HG02981 (cell line): ENCODE measurements around the gene PCAT6.
"Not testable (repeated sequence)": the region's sequence is repeated elsewhere in the genome, so short reads cannot be mapped to it uniquely, and the experiment has no call there.

Experiments
- ATAC-seq: cut with Tn5 transposase; IDR thresholded peaks from one replicate; pipeline ENCODE4 v1.9.1; 2021; ENCODE audit warnings: mild to moderate bottlenecking, moderate library complexity; ENCODE audit not compliant: unreplicated experiment

PCAT6 gene

GRCh38 chr1:202810615-202811295, at the start of gene PCAT6:
Gene PCAT6 (plus strand): TSS chr1:202810954.
- ATAC-seq, result peak; percentile 70

- ATAC-seq, result no peak
Measured at GRCh38 chr1:202762019-202762418, 48.7 kb upstream of the PCAT6 start.

GRCh38 chr1:202765721-202766120, 45.0 kb upstream of the PCAT6 start:
- ATAC-seq, result no peak

- ATAC-seq, result no peak
Measured at GRCh38 chr1:202770135-202770534, 40.6 kb upstream of the PCAT6 start.

- ATAC-seq, result no peak
Measured at GRCh38 chr1:202781180-202781579, 29.6 kb upstream of the PCAT6 start.

- no peak for ATAC-seq
Measured at GRCh38 chr1:202786804-202787203, 23.9 kb upstream of the PCAT6 start.

GRCh38 chr1:202788800-202789199, 22.0 kb upstream of the PCAT6 start:
- ATAC-seq, result no peak

- no peak for ATAC-seq
Measured at GRCh38 chr1:202791077-202791747, 19.5 kb upstream of the PCAT6 start.

GRCh38 chr1:202794051-202794740, 16.6 kb upstream of the PCAT6 start:
- no peak for ATAC-seq

- ATAC-seq, result not testable (repeated sequence)
Measured at GRCh38 chr1:202794931-202795330, 15.8 kb upstream of the PCAT6 start.

- no peak for ATAC-seq
Measured at GRCh38 chr1:202796670-202797069, 14.1 kb upstream of the PCAT6 start.

- no peak for ATAC-seq
Measured at GRCh38 chr1:202798260-202798659, 12.5 kb upstream of the PCAT6 start.

- ATAC-seq, result no peak
Measured at GRCh38 chr1:202798792-202799331, 11.9 kb upstream of the PCAT6 start.

GRCh38 chr1:202800742-202801141, 10.0 kb upstream of the PCAT6 start:
- no peak for ATAC-seq

- no peak for ATAC-seq
Measured at GRCh38 chr1:202801175-202801574, 9.6 kb upstream of the PCAT6 start.

- ATAC-seq, result no peak
Measured at GRCh38 chr1:202802034-202802433, 8.7 kb upstream of the PCAT6 start.

- ATAC-seq, result no peak
Measured at GRCh38 chr1:202802998-202803932, 7.5 kb upstream of the PCAT6 start.

- no peak for ATAC-seq
Measured at GRCh38 chr1:202804126-202804525, 6.6 kb upstream of the PCAT6 start.

GRCh38 chr1:202805886-202806844, 4.6 kb upstream of the PCAT6 start:
- no peak for ATAC-seq
